ENCODE measurements around the gene AFAP1L2. TPM values are rescaled to one million over a fixed set of nuclear protein-coding genes. Genes with fewer than 3 reads are reported as not detected.

Gene AFAP1L2
- total RNA-seq (2014; rRNA removed; shearing (Covaris generic)), result 0.44 and 1.7 TPM in 2 replicates

GRCh38 chr10:114404171-114405010 lies at the start of gene AFAP1L2:
TSS of gene AFAP1L2 (minus strand) at chr10:114404502. CDS start at chr10:114404455, 47 bp downstream.
- DNase-seq (ENCODE audit: low read depth), result no peak

GRCh38 chr10:114453576-114453975 lies 49.3 kb upstream of the AFAP1L2 start:
- DNase-seq (ENCODE audit: low read depth), result no peak

GRCh38 chr10:114448897-114449296 lies 44.6 kb upstream of the AFAP1L2 start:
- DNase-seq (ENCODE audit: low read depth), result no peak

- DNase-seq (ENCODE audit: low read depth), result no peak
These were observed 41.0 kb upstream of the AFAP1L2 start for GRCh38 chr10:114445332-114445731.

GRCh38 chr10:114444819-114445218 lies 40.5 kb upstream of the AFAP1L2 start:
- DNase-seq (ENCODE audit: low read depth), result no peak

GRCh38 chr10:114442091-114442630 lies 37.9 kb upstream of the AFAP1L2 start:
- DNase-seq (ENCODE audit: low read depth), result no peak

- DNase-seq (ENCODE audit: low read depth), result no peak
These were observed 36.8 kb upstream of the AFAP1L2 start for GRCh38 chr10:114441107-114441506.

GRCh38 chr10:114437473-114438292 lies 33.4 kb upstream of the AFAP1L2 start:
- peak; percentile 38 for DNase-seq (ENCODE audit: low read depth)

GRCh38 chr10:114436941-114437340 lies 32.6 kb upstream of the AFAP1L2 start:
- no peak for DNase-seq (ENCODE audit: low read depth)

- no peak for DNase-seq (ENCODE audit: low read depth)
These were observed 28.3 kb upstream of the AFAP1L2 start for GRCh38 chr10:114432566-114433093.

- peak; percentile 19 for DNase-seq (ENCODE audit: low read depth)
These were observed 27.3 kb upstream of the AFAP1L2 start for GRCh38 chr10:114431414-114432135.

- DNase-seq (ENCODE audit: low read depth), result no peak
These were observed 26.5 kb upstream of the AFAP1L2 start for GRCh38 chr10:114430688-114431413.

- no peak for DNase-seq (ENCODE audit: low read depth)
These were observed 25.5 kb upstream of the AFAP1L2 start for GRCh38 chr10:114429581-114430335.

- DNase-seq (ENCODE audit: low read depth), result peak; percentile 14
These were observed 23.0 kb upstream of the AFAP1L2 start for GRCh38 chr10:114427124-114427852.

GRCh38 chr10:114426476-114426875 lies 22.2 kb upstream of the AFAP1L2 start:
- DNase-seq (ENCODE audit: low read depth), result no peak

GRCh38 chr10:114420811-114421485 lies 16.6 kb upstream of the AFAP1L2 start:
- DNase-seq (ENCODE audit: low read depth), result peak; percentile 52

- DNase-seq (ENCODE audit: low read depth), result no peak
These were observed 13.8 kb upstream of the AFAP1L2 start for GRCh38 chr10:114418109-114418508.

- peak; percentile 92 for DNase-seq (ENCODE audit: low read depth)
These were observed 8.8 kb upstream of the AFAP1L2 start for GRCh38 chr10:114412907-114413797.

Data from M059J (cell line).